Ectodermal cell (in vitro differentiated cells): Measurements from ENCODE around the gene SPIN1.

Experiments used
- H3K27ac ChIP-seq: 2 replicates; pipeline ENCODE4 v1.7.0; 2013; ENCODE audit warnings: mild to moderate bottlenecking, low read depth, low read length; ENCODE audit not compliant: insufficient read depth, poor library complexity, severe bottlenecking
- H3K27me3 ChIP-seq: 2 replicates; pipeline ENCODE4 v1.7.0; 2013; ENCODE audit warnings: mild to moderate bottlenecking, low read length; ENCODE audit not compliant: insufficient read depth, control insufficient read depth, poor library complexity, severe bottlenecking
- H3K36me3 ChIP-seq: one replicate; pipeline ENCODE4 v1.7.0; 2013; ENCODE audit warnings: low read length; ENCODE audit not compliant: control insufficient read depth, insufficient read depth
- H3K4me1 ChIP-seq: one replicate; pipeline ENCODE4 v1.7.0; 2013; ENCODE audit warnings: low read length; ENCODE audit not compliant: control insufficient read depth, insufficient read depth
- H3K4me3 ChIP-seq: 2 replicates; pipeline ENCODE4 v1.7.0; 2013; ENCODE audit warnings: low read depth, low read length, control low read depth; ENCODE audit not compliant: insufficient read depth
- H3K9me3 ChIP-seq: 2 replicates; pipeline ENCODE4 v1.7.0; 2013; ENCODE audit warnings: mild to moderate bottlenecking, low read length, moderate library complexity; ENCODE audit not compliant: control insufficient read depth
- WGBS, 2 experiments: methylation state at CpG; one replicate each; pipeline ENCODE4 v1.1.7; 2013; ENCODE audit warnings: missing lambda C conversion rate in 2 of 2; 5-methylcytosine and 5-hydroxymethylcytosine counted together

The SPIN1 gene

GRCh38 chr9:88406051-88406450, 17.8 kb downstream of the SPIN1 start:
- Histone ChIP-seq H3K27me3 (no peaks in the 10 kb centered on the region), H3K9me3 (no peaks in the 10 kb centered on the region), H3K4me1 (no peaks in the 10 kb centered on the region), H3K36me3 (no peaks in the 10 kb centered on the region), H3K4me3 (no peak overlapping the region), H3K27ac (no peak overlapping the region)
- WGBS, 2 experiments: 85 to 89% methylated on average over 7 of the region's 7 CpGs

GRCh38 chr9:88411471-88411870, 23.2 kb downstream of the SPIN1 start:
- 92 to 97% methylated on average over 4 of the region's 4 CpGs for WGBS, 2 experiments
- Histone ChIP-seq H3K27me3 (no peaks in the 10 kb centered on the region), H3K27ac (no peak overlapping the region), H3K4me1 (no peaks in the 10 kb centered on the region), H3K9me3 (peaks cover 4% of the 10 kb centered on the region), H3K36me3 (peaks cover 8% of the 10 kb centered on the region), H3K4me3 (no peak overlapping the region)

- H3K4me1 ChIP-seq: no peaks in the 10 kb centered on the region
- H3K4me3 ChIP-seq: no peak overlapping the region
- no peak overlapping the region for H3K27ac ChIP-seq
- WGBS, 2 experiments: 98 to 99% methylated on average over 2 of the region's 2 CpGs
- peaks cover 18% of the 10 kb centered on the region for H3K36me3 ChIP-seq
- no peaks in the 10 kb centered on the region for H3K27me3 ChIP-seq
- H3K9me3 ChIP-seq: peaks cover 4% of the 10 kb centered on the region
These were observed 26.1 kb downstream of the SPIN1 start for GRCh38 chr9:88414298-88414697.

- Histone ChIP-seq H3K27me3 (no peaks in the 10 kb centered on the region), H3K4me1 (no peaks in the 10 kb centered on the region), H3K36me3 (peaks cover 20% of the 10 kb centered on the region), H3K4me3 (no peak overlapping the region), H3K9me3 (peaks cover 4% of the 10 kb centered on the region), H3K27ac (no peak overlapping the region)
- 79 to 83% methylated on average over 4 of the region's 4 CpGs for WGBS, 2 experiments
These were observed 29.8 kb downstream of the SPIN1 start for GRCh38 chr9:88418025-88418424.

GRCh38 chr9:88418715-88419540, 30.7 kb downstream of the SPIN1 start:
- WGBS, 2 experiments: 92 to 95% methylated on average over 7 of the region's 7 CpGs
- H3K9me3 ChIP-seq: peaks cover 4% of the 10 kb centered on the region
- peaks cover 20% of the 10 kb centered on the region for H3K36me3 ChIP-seq
- H3K27me3 ChIP-seq: no peaks in the 10 kb centered on the region
- H3K4me3 ChIP-seq: no peak overlapping the region
- H3K27ac ChIP-seq: no peak overlapping the region
- no peaks in the 10 kb centered on the region for H3K4me1 ChIP-seq

DNA sequence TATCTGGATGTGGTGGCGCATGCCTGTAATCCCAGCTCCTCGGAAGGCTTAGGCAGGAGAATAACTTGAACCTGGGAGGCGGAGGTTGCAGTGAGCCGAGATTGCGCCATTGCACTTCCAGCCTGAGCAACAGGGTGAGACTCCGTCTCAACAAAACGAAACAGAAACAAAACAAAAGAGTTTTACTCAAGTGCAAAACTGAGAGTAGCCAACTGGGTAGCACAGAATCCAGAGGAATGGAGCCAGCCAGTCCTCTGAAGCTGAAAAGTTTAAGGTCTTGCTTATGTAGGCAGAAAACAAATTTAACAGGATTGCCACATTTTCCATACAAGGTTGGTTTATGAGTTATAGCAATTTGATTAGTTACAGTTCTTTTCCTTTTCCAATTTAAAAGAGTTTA, 32.0 kb downstream of the SPIN1 start:
- WGBS, 2 experiments: 94% methylated on average over 7 of the region's 7 CpGs
- Histone ChIP-seq H3K4me1 (no peaks in the 10 kb centered on the region), H3K27ac (no peak overlapping the region), H3K4me3 (no peak overlapping the region), H3K27me3 (no peaks in the 10 kb centered on the region), H3K9me3 (no peaks in the 10 kb centered on the region), H3K36me3 (peaks cover 20% of the 10 kb centered on the region)

DNA sequence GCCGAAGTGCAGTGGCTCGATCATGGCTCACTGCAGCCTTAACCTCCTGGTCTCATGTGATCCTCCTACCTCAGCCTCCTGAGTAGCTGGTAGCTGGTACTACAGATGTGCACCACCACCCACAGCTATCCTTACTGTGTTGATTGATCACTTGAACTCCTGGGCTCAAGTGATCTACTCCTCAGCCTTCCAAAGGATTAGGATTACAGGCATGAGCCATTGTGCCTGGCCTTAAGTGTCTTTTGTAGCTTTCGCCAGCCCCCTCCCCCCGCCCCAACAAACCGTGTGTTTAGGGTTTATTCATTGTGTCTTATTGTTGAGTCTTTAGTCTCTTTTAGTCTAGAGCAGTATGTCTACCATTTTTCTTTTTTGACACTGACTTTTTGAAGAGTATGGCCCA, 33.1 kb downstream of the SPIN1 start:
- WGBS, 2 experiments: 74 to 81% methylated on average over 5 of the region's 5 CpGs
- no peaks in the 10 kb centered on the region for H3K9me3 ChIP-seq

DNA sequence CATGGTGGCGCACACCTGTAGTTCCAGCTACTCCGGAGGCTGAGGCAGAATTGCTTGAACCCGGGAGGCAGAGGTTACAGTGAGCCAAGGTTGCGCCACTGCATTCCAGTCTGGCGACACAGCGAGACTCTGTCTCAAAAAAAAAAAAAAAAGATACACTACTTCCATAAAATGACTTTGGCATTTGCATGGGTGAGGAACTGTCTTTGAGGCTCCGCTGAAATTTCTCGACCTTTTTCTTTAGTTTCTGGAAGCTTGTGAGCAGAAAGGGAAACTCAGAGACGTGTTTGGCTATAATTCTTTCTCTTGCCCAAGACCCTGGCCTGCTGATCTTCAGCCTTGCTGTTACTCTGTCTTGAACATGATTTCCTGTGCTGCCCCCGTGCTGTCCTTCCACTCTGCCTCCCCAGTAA, 37.3 kb downstream of the SPIN1 start:
- H3K27me3 ChIP-seq: no peaks in the 10 kb centered on the region
- H3K27ac ChIP-seq: no peak overlapping the region
- no peak overlapping the region for H3K4me3 ChIP-seq
- peaks cover 10% of the 10 kb centered on the region for H3K36me3 ChIP-seq
- WGBS, 2 experiments: 89 to 90% methylated on average over 10 of the region's 10 CpGs
- no peaks in the 10 kb centered on the region for H3K9me3 ChIP-seq
- peaks cover 4% of the 10 kb centered on the region for H3K4me1 ChIP-seq

More for the DNA sequence above, 33.1 kb downstream of the SPIN1 start:
- H3K27ac ChIP-seq: no peak overlapping the region
- H3K36me3 ChIP-seq: peaks cover 20% of the 10 kb centered on the region
- peaks cover 4% of the 10 kb centered on the region for H3K4me1 ChIP-seq
- H3K27me3 ChIP-seq: no peaks in the 10 kb centered on the region
- no peak overlapping the region for H3K4me3 ChIP-seq

- 93 to 96% methylated on average over 1 of the region's 1 CpG for WGBS, 2 experiments
These were observed 38.4 kb downstream of the SPIN1 start for GRCh38 chr9:88426651-88427050.

DNA sequence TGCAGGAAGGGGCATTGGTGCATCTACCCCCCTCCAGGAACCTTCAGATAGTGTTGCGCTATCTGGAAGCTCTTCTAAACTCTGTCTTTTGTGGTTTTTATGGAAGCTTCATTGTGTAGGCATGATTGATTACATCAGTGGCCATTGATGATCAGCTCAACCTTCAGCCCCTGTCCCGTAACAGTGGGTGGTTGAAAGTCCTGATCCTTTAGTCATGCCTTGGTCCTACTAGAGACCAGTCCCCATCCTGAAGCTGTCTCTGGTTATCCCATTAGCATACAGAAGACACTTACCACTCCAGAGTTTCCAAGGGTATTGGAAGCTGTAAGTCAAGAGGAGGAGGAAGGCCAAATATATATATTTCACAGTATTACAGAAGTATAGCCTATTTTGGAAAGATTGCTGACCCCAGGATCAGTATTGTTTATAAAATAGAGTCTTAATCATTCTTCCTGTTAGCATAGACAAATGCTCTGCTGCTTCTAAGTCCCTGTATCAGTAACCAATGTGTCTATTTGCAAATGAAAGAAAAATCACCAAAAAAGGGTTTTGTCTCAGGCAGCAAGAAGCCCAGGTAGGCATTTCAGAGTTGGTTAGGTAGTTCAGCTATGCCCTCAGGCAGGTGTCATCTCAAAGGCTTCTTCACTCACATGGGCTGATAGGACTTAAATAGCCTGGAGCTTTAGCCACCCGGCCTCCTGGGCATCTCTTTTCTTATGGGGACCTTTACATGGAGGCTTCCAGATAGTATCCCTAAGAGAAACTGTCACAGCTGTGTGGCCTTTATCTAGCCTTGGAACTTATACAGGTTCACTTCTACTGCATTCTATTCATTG, 41.6 kb downstream of the SPIN1 start:
- Histone ChIP-seq H3K4me3 (no peak overlapping the region), H3K4me1 (peaks cover 4% of the 10 kb centered on the region), H3K36me3 (peaks cover 9% of the 10 kb centered on the region), H3K9me3 (no peaks in the 10 kb centered on the region), H3K27me3 (no peaks in the 10 kb centered on the region), H3K27ac (no peak overlapping the region)
- WGBS, 2 experiments: 78 to 82% methylated on average over 2 to 3 of the region's 3 CpGs

More at GRCh38 chr9:88426651-88427050, 38.4 kb downstream of the SPIN1 start:
- H3K4me1 ChIP-seq: peaks cover 4% of the 10 kb centered on the region
- H3K4me3 ChIP-seq: no peak overlapping the region
- no peaks in the 10 kb centered on the region for H3K27me3 ChIP-seq
- H3K9me3 ChIP-seq: no peaks in the 10 kb centered on the region
- H3K27ac ChIP-seq: no peak overlapping the region
- no peaks in the 10 kb centered on the region for H3K36me3 ChIP-seq
